ENCODE results near the gene RABIF. TPM values are rescaled to one million over a fixed set of nuclear protein-coding genes. Genes with fewer than 3 reads are reported as not detected.

The RABIF gene
- total and polyA plus RNA-seq, 3 experiments from 2014 or later, result 13.9 to 22.2 (median 14.0) TPM

DNA sequence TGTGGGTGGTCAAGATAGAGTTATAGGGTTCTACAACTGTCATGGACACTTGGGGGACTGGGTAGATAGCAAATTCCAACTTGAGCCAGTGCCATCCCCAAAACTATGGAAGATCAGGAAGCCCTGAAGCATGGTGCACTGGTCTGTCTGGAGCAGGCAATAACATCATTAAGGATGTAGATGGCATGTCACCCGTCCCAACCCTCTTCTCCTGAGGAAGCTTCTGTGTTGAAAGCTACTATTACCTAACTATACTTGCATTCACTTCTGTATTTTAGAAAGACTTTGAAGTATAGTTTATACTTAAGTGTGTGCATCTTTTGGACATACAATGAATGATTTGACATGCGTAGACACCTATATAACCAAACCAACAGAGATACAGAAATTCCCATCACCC, 32.9 kb downstream of the RABIF start:
- H3K27me3 Mint-ChIP-seq, result peaks cover 7 to 13% of the 10 kb centered on the region in 2 donors
- CTCF ChIA-PET, result no interaction called here

DNA sequence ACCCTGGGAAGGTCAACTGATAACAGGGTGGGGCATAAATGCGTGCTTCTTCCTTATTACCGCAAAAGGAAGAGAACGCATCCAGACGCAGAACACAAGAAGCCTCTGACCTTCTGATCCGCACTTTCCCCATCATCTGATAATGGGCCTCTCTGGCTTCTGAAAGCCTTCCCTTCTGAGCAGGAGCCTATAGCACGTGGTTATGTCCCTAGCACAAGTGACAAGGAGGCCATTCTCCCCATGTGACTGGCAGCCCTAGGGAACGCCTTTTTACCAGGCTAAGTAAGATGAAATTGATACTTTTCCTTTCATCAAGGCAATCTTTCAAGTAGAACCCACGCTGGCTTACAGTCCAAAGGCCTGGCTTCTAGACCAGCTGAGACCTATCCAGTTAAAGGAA, 34.2 kb downstream of the RABIF start:
- Mint-ChIP-seq H3K27me3 (peaks cover 3 to 6% of the 10 kb centered on the region in 2 donors), H3K27ac (no peak overlapping the region), H3K36me3 (no peaks in the 10 kb centered on the region), H3K9me3 (no peaks in the 10 kb centered on the region), H3K4me3 (no peak overlapping the region), H3K4me1 (peaks cover 0 to 2% (median 0%) of the 10 kb centered on the region in 3 donors)
- DNase-seq, result no peak
- Histone ChIP-seq H3K36me3 (ENCODE audit: insufficient read depth, low read length) (no peaks in the 10 kb centered on the region), H3K4me3 (ENCODE audit: low read length) (no peak overlapping the region), H3K4me1 (ENCODE audit: insufficient read depth, low read length) (no peaks in the 10 kb centered on the region), H3K27ac (ENCODE audit: low read depth, low read length) (no peak overlapping the region), H3K9me3 (ENCODE audit: low read length) (no peaks in the 10 kb centered on the region), H3K27me3 (ENCODE audit: insufficient read depth, low read length, poor library complexity, severe bottlenecking) (no peaks in the 10 kb centered on the region)
- POLR2A ChIA-PET, result no interaction called here
- CTCF ChIA-PET, result interaction anchor here (1.5 kb wide), 1 partner anchor 8 kb away, joined by 3 read pairs; no protein-coding TSS in a partner anchor

More for the DNA sequence above, 32.9 kb downstream of the RABIF start:
- no peak overlapping the region for H3K27ac ChIP-seq (ENCODE audit: low read depth, low read length)
- H3K4me1 ChIP-seq (ENCODE audit: insufficient read depth, low read length), result no peaks in the 10 kb centered on the region
- POLR2A ChIA-PET, result no interaction called here
- no peaks in the 10 kb centered on the region for H3K9me3 ChIP-seq (ENCODE audit: low read length)
- DNase-seq, result no peak
- Mint-ChIP-seq H3K4me1 (peaks cover 4 to 9% (median 5%) of the 10 kb centered on the region in 3 donors), H3K36me3 (no peaks in the 10 kb centered on the region), H3K9me3 (no peaks in the 10 kb centered on the region), H3K27ac (no peak overlapping the region), H3K4me3 (no peak overlapping the region)
- no peak overlapping the region for H3K4me3 ChIP-seq (ENCODE audit: low read length)
- no peaks in the 10 kb centered on the region for H3K36me3 ChIP-seq (ENCODE audit: insufficient read depth, low read length)
- no peaks in the 10 kb centered on the region for H3K27me3 ChIP-seq (ENCODE audit: insufficient read depth, low read length, poor library complexity, severe bottlenecking)

DNA sequence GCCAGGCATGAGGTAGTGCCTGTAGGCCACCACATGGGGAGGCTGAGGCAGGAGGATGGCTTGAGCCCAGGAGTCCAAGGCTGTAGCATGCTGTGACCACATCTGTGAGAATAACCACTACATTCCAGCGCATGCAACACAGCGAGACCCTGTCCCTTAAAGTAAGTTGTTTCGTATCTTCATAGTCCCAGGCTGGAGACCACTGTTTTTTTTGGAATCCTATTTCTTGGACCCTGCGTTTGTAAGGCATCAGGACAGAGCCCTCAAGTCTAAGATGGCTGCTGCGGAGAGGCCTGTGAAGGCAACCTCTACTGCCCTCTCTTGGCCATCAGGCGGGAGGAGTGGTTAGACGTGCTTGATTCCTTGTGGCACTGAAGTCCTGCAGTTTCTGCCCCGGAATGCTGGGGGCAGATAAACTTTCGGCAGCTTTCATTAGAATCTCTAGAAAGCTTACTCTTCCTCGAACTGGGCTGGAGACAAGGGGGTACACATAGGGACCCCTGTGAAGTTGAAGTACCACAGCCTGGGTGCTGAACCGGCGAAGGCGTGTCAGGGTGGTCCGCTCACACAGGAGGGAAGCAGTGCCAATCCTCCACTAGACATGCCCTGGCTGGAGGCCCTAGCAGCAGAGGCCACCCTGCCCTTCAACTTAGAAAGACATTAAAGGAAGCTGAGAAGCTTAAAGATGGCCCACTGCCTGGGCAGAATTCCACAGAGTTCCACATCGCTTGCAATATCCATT, 36.6 kb downstream of the RABIF start:
- no peaks in the 10 kb centered on the region for H3K4me1 ChIP-seq (ENCODE audit: insufficient read depth, low read length)
- no peaks in the 10 kb centered on the region for H3K4me1 Mint-ChIP-seq
- H3K27me3 Mint-ChIP-seq, result peaks cover 3% of the 10 kb centered on the region in 2 donors
- H3K27ac Mint-ChIP-seq, result no peak overlapping the region
- peak in 2 of 5 donors; percentile 11 to 20 for DNase-seq
- ChIA-PET CTCF (interaction anchor here (0.6 to 1.4 kb wide), 3 partner anchors 9 to 101 kb away, joined by 3 to 5 read pairs (median 3); no protein-coding TSS in a partner anchor), POLR2A (no interaction called here)
- no peaks in the 10 kb centered on the region for H3K36me3 ChIP-seq (ENCODE audit: insufficient read depth, low read length)
- H3K27ac ChIP-seq (ENCODE audit: low read depth, low read length), result no peak overlapping the region
- H3K27me3 ChIP-seq (ENCODE audit: insufficient read depth, low read length, poor library complexity, severe bottlenecking), result no peaks in the 10 kb centered on the region
- no peaks in the 10 kb centered on the region for H3K9me3 Mint-ChIP-seq
- H3K4me3 ChIP-seq (ENCODE audit: low read length), result no peak overlapping the region
- no peak overlapping the region for H3K4me3 Mint-ChIP-seq
- H3K36me3 Mint-ChIP-seq, result no peaks in the 10 kb centered on the region
- H3K9me3 ChIP-seq (ENCODE audit: low read length), result no peaks in the 10 kb centered on the region

DNA sequence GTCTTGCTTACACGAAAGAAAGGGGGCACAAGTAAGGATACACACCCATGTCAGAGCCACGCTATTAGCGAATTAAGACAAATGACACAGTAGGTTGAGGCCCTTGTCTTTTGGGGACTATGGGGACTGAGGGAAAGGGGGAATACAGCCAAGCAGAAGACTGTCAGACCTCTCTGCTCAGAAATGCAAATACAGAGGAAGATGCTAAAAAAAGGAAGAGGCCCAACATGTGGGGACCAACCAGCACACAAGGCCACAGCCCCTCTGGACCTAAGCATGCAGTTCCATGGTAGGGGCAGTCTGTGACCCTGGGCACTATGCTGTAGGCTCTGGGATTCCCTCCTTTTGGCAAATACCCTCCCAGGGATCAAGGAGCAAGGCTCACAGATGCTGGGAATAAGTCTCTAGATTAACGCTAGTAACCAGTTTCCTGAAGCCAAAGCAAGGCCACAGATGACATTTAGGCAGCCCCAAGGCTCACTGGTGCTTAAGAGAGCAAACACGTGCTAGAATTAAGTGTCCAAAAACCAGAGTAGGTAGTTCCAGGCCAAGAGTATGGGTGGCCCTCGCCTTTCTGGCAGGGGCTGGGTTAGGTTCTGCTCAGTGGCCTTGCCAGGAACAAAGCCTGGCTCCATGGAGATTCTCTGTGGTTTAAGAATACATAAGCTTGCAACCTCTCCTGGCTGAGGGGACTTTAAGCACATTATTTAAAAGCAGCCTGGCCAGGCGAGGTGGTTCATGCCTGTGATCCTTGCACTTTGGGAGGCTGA, 38.2 kb downstream of the RABIF start:
- no peaks in the 10 kb centered on the region for H3K27me3 ChIP-seq (ENCODE audit: insufficient read depth, low read length, poor library complexity, severe bottlenecking)
- ChIA-PET CTCF (interaction anchor here (1.0 to 1.1 kb wide), 2 partner anchors 10 to 13 kb away, joined by 3 to 4 read pairs; no protein-coding TSS in a partner anchor), POLR2A (no interaction called here)
- no peaks in the 10 kb centered on the region for H3K9me3 Mint-ChIP-seq
- no peaks in the 10 kb centered on the region for H3K36me3 ChIP-seq (ENCODE audit: insufficient read depth, low read length)
- H3K27ac ChIP-seq (ENCODE audit: low read depth, low read length), result no peak overlapping the region
- H3K4me3 Mint-ChIP-seq, result no peak overlapping the region
- H3K4me3 ChIP-seq (ENCODE audit: low read length), result no peak overlapping the region
- H3K27me3 Mint-ChIP-seq, result peaks cover 1 to 4% of the 10 kb centered on the region in 2 donors
- H3K4me1 ChIP-seq (ENCODE audit: insufficient read depth, low read length), result no peaks in the 10 kb centered on the region
- no peaks in the 10 kb centered on the region for H3K36me3 Mint-ChIP-seq
- H3K9me3 ChIP-seq (ENCODE audit: low read length), result no peaks in the 10 kb centered on the region
- no peaks in the 10 kb centered on the region for H3K4me1 Mint-ChIP-seq
- no peak overlapping the region for H3K27ac Mint-ChIP-seq
- no peak for DNase-seq

DNA sequence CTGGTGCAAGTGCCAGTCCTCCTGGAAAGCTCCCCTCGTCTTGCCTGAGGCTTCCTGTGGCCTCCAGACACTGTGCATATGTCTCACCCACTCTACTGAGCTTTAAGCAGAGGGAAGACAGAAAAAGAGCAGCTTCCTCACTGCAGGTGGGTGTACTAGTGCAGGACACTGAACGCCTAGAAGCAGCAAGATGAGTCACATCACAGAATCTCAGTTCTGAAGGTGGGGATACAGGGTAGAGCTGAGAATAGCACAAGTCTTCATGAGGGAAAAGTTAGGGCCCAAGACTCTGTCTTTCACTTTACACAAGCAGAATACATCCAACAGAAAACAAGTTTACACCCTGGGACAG, 40.8 kb downstream of the RABIF start:
- H3K4me3 ChIP-seq (ENCODE audit: low read length), result no peak overlapping the region
- H3K27me3 Mint-ChIP-seq, result peaks cover 6 to 9% of the 10 kb centered on the region in 2 donors
- H3K4me1 ChIP-seq (ENCODE audit: insufficient read depth, low read length), result no peaks in the 10 kb centered on the region
- H3K27ac Mint-ChIP-seq, result peak overlapping the region in 2 of 8 donors; percentile 15 to 38
- POLR2A ChIA-PET, result interaction anchor here (0.6 kb wide), 1 partner anchor 22 kb away, joined by 3 read pairs; no protein-coding TSS in a partner anchor
- H3K9me3 Mint-ChIP-seq, result no peaks in the 10 kb centered on the region
- H3K4me1 Mint-ChIP-seq, result no peaks in the 10 kb centered on the region
- no peaks in the 10 kb centered on the region for H3K36me3 Mint-ChIP-seq
- CTCF ChIA-PET, result no interaction called here
- H3K4me3 Mint-ChIP-seq, result no peak overlapping the region
- DNase-seq, result no peak
- H3K27me3 ChIP-seq (ENCODE audit: insufficient read depth, low read length, poor library complexity, severe bottlenecking), result no peaks in the 10 kb centered on the region
- no peaks in the 10 kb centered on the region for H3K9me3 ChIP-seq (ENCODE audit: low read length)
- H3K27ac ChIP-seq (ENCODE audit: low read depth, low read length), result no peak overlapping the region
- no peaks in the 10 kb centered on the region for H3K36me3 ChIP-seq (ENCODE audit: insufficient read depth, low read length)

DNA sequence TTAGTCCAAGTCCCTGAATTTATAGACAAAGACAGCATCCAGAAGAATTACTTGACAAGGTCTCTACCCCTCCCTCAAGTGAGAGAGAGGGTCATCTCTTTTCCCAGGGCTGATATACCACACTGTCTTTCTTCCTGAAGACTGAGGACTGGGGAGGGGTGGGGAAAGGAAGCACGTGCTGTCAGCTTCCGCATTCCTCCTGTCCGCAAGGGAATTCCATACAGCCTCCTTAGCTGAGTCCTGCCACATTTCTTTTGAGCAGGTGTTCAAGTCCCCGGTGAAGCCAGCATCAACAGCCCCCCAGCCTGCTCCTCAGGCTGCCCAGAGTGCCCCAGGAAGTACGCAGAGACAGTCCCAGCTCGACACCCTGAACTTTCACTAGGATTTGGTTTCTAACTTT, 44.0 kb downstream of the RABIF start:
- no peak overlapping the region for H3K4me3 ChIP-seq (ENCODE audit: low read length)
- no peak overlapping the region for H3K27ac ChIP-seq (ENCODE audit: low read depth, low read length)
- Mint-ChIP-seq H3K4me1 (no peaks in the 10 kb centered on the region), H3K9me3 (no peaks in the 10 kb centered on the region), H3K27me3 (peaks cover 6 to 16% of the 10 kb centered on the region in 2 donors), H3K36me3 (no peaks in the 10 kb centered on the region), H3K4me3 (no peak overlapping the region), H3K27ac (no peak overlapping the region)
- H3K9me3 ChIP-seq (ENCODE audit: low read length), result no peaks in the 10 kb centered on the region
- H3K27me3 ChIP-seq (ENCODE audit: insufficient read depth, low read length, poor library complexity, severe bottlenecking), result no peaks in the 10 kb centered on the region
- CTCF ChIA-PET, result no interaction called here
- no peaks in the 10 kb centered on the region for H3K36me3 ChIP-seq (ENCODE audit: insufficient read depth, low read length)
- POLR2A ChIA-PET, result no interaction called here
- no peak for DNase-seq
- no peaks in the 10 kb centered on the region for H3K4me1 ChIP-seq (ENCODE audit: insufficient read depth, low read length)

DNA sequence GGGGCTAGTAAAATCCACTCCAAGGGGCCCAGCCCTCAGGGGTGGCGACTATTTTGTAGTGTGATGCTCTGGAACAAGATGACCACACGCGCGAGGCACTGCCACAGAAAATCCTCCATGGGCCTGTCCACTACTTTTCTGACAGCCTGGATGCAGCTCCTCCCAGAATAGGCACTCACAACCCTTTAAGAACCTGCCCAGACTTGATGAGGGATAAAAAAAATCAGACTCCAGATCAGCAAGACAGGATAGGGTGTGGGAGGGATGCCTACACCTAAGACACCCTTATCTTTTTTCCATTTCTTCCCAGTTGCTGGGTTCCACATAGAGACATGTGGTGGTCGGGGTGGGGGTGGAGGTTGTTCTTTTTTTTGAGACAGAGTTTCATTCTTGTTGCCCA, 44.7 kb downstream of the RABIF start:
- peak overlapping the region in 1 of 8 donors; percentile 65 for H3K27ac Mint-ChIP-seq

DNA sequence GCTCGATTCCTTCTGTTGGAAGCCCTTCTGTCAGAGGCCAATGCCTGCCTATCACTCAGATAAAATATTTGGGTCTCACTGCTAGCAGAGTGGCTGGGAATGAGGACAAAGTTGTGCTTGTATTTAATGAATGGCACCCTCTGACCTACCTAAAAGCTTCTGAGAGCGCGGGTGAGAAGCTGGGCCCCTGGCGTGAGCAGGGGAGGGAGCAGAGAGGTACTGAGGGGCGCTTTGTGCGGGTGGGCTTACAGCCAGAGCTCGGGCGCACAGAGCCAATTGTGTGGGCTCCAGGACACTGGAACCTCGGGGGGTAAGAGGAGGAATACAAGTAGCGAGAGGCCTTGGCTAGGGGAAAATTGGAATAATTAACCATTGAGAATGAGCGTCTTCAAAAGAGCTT, 45.9 kb downstream of the RABIF start:
- Histone ChIP-seq H3K27me3 (ENCODE audit: insufficient read depth, low read length, poor library complexity, severe bottlenecking) (no peaks in the 10 kb centered on the region), H3K27ac (ENCODE audit: low read depth, low read length) (no peak overlapping the region), H3K36me3 (ENCODE audit: insufficient read depth, low read length) (no peaks in the 10 kb centered on the region), H3K9me3 (ENCODE audit: low read length) (no peaks in the 10 kb centered on the region), H3K4me1 (ENCODE audit: insufficient read depth, low read length) (no peaks in the 10 kb centered on the region), H3K4me3 (ENCODE audit: low read length) (no peak overlapping the region)
- Mint-ChIP-seq H3K27ac (no peak overlapping the region), H3K9me3 (no peaks in the 10 kb centered on the region), H3K27me3 (peaks cover 6 to 16% of the 10 kb centered on the region in 2 donors), H3K4me3 (no peak overlapping the region), H3K36me3 (no peaks in the 10 kb centered on the region), H3K4me1 (peaks cover under 1% of the 10 kb centered on the region in 3 donors)
- ChIA-PET POLR2A (no interaction called here), CTCF (no interaction called here)
- DNase-seq, result no peak

More for the DNA sequence above, 44.7 kb downstream of the RABIF start:
- no peaks in the 10 kb centered on the region for H3K27me3 ChIP-seq (ENCODE audit: insufficient read depth, low read length, poor library complexity, severe bottlenecking)
- H3K4me3 ChIP-seq (ENCODE audit: low read length), result no peak overlapping the region
- H3K36me3 ChIP-seq (ENCODE audit: insufficient read depth, low read length), result no peaks in the 10 kb centered on the region
- Mint-ChIP-seq H3K36me3 (no peaks in the 10 kb centered on the region), H3K9me3 (no peaks in the 10 kb centered on the region), H3K27me3 (peaks cover 6 to 16% of the 10 kb centered on the region in 2 donors), H3K4me1 (no peaks in the 10 kb centered on the region), H3K4me3 (no peak overlapping the region)
- DNase-seq, result no peak
- ChIA-PET CTCF (no interaction called here), POLR2A (no interaction called here)
- H3K27ac ChIP-seq (ENCODE audit: low read depth, low read length), result no peak overlapping the region
- H3K4me1 ChIP-seq (ENCODE audit: insufficient read depth, low read length), result no peaks in the 10 kb centered on the region
- no peaks in the 10 kb centered on the region for H3K9me3 ChIP-seq (ENCODE audit: low read length)

Measured in CD8-positive, alpha-beta memory T cell (primary cell).